Activated CD4-positive, alpha-beta T cell treated with anti-CD3 and anti-CD28 coated beads, Interleukin-2, amount 50 U/mL, for 48 hours (primary cell): Measurements from ENCODE around the gene ICOS.

Experiments
- DNase-seq, 2 experiments: peaks; one replicate each; pipeline ENCODE4 v3.0.0-alpha.2; 2020

The ICOS gene, protein sequence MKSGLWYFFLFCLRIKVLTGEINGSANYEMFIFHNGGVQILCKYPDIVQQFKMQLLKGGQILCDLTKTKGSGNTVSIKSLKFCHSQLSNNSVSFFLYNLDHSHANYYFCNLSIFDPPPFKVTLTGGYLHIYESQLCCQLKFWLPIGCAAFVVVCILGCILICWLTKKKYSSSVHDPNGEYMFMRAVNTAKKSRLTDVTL

DNA sequence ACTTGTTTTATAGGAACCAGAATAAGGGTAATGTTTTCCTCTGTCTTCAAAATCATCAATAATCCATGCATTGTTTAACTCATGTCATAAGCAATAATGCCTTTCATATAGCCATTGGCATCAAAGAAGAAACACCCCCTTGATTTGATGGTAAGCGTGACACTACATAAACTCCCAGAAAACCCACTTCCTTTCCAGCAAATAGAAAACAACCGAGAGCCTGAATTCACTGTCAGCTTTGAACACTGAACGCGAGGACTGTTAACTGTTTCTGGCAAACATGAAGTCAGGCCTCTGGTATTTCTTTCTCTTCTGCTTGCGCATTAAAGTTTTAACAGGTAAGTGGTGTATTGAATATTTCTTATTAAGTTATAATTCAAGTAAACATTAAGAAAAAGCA lies at the start of gene ICOS:
Gene ICOS (plus strand): TSS at position 229 of the 400 bp plus-strand sequence. CDS start 52 bp downstream, at position 281.
- DNase-seq: no peak

DNA sequence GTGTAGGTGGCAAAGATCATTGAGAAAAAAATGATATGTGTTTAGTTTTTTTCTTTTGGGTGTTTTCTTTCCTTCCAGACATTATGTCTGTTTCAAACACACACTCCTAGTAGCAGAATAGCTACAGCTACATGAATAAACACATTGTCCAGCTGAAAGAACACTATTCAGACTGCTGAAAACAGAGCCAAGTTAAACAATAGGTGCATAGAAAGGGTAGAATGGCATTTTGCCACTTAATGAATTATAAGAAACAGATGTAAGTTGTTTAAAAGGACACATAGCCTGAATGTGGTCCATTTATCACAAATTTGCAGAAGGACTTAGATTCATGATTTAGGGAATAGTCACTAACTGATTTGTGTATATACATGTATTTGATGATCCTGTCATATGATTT lies 48.9 kb upstream of the ICOS start:
- no peak for DNase-seq

DNA sequence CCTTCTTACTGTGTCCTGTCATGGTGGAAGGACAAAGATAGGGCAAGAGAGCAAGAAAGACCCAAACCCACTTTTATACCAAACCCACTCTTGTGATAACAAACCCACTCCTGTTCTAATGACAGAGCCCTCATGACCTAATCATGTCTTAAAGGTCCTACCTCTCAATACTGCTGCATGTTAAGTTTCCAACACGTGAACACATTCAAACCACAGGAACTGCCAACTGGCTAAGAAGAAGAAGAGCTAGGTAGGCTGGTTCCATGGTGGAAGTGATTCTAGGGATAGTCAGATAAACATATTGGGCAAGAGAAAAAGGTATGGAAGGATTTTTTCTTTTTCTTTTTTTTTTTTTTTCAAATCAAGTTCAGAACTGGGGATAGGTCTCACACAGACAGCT lies 47.0 kb upstream of the ICOS start:
- DNase-seq: no peak

DNA sequence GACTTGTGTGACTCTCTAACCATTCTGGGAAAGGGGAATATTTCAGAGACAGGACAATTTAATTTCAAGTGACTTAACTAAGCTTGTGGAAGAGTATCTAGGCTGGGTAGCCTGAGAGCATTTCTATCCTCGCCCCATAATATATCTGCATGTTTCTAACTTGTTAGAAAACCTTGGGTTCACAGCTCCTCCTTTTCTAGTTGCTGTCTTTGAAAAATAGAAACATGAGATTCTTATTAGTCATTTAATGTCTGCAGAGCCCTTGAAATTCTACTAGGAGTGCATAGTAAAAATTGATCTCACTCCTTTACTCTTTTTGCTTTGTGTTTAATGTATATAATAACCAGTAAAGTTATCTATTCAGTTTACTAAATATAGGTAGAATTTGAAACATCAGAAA lies 46.6 kb upstream of the ICOS start:
- no peak for DNase-seq

DNA sequence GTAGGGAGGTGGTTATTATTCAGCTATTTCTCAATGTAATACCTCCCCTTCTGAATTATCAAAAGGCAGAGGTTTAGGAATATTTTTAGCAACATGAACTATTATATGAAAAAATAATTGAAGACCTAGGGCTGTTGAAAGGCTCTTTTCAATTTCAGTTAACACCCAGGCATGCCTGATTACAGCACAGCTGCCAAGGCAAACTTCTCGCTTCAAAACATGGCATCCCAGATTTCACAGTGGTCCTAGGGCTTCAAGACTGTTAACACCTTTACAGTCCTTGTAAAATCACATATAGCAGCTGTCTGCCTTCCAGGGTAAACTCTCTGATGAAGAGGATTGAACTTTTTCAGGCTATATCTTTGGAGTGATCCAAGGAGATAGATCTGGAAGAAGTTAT lies 45.8 kb upstream of the ICOS start:
- DNase-seq: no peak

DNA sequence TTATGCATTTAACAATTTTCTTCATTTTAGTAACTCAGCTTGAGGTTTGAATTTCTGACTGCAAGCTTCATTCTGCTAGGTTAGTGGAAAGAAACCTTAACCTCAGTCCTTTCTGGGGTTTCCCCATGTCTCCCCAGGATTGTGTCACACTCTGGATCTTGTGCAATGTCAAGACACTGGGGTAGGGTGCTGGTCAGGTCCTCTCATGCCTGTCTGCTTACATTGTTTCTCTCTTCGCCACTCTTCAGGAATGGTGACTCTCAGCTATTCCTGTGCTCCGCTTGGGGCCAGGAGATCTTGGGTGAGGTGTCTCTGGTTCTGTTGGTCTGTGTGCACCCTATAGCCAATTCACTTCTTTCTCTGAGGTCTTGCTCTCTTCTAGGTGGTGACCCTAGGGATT lies 45.1 kb upstream of the ICOS start:
- peak; percentile 66 to 76 for DNase-seq

DNA sequence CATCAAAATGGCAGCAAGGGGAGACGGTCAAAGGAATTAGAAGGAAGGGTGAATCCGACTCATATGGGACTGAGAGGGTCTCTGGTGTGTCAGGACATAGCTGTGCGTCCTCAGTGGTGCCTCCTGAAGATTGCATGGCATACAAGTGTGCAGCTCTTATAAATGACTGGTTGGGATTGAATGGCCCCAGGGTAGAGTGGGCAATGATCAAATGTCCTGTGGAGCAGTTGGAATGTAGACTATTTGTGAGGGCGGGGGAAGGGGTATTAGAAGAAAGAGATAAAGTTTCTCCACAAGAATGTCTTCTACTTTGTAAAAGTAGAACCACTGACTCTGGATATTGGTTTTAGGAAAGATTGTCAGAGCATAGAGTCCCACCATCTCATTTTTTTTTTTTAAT lies 44.4 kb upstream of the ICOS start:
- no peak for DNase-seq

DNA sequence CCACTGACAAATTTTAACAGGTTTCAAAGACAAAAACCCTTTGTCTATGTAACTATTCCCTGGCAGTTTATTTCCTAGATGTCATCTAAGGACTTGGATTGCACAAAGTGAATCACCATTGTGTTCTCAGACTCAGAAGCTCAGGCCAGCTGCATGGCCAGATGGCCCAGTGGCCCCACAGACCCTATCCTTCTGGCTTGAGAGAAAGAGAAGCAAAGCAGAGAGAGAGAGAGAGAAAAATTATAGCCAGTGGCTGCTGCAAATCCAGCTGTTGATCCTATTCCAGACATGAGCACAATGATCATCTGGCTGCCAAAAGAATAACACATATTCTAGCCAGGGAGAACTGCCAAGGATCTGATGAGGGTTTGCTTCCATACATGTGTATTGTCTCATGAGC lies 43.2 kb upstream of the ICOS start:
- no peak for DNase-seq

DNA sequence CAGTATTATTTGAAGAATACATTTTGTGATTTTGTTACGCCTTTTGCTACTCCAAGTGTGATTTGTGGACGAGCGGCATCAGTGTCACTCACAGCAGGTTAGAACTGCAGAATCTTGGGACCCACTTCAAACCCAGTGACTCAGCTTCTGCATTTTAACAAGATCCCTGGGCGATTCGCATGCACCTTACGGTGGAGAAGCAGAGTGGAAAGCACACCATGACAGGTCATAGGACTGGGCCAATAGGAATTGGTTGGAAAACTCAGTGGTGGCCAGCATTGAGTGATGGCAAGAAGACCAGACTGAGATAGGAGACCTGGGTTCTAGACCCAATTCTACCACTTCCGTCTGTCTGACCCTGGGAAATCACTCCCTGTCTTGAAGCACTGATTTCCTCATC lies 42.7 kb upstream of the ICOS start:
- no peak for DNase-seq

DNA sequence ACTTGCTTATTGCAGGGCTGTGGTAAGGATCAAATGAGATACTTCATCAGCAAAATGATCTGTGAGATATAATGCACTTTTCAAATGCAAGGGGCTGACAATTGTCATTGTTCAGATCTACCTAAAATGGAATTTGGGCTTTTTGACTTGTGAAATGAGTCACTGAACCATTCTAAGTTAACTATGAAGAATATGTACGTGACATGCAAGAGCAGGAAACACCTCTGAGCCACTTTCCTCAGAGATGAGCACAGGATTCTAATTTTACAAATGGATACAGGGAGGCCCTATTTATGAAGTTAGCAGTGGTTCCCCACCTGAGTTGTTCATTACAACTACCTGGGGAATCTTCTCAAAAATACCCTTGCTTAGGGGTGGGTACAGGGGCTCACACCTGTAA lies 42.3 kb upstream of the ICOS start:
- DNase-seq: no peak

DNA sequence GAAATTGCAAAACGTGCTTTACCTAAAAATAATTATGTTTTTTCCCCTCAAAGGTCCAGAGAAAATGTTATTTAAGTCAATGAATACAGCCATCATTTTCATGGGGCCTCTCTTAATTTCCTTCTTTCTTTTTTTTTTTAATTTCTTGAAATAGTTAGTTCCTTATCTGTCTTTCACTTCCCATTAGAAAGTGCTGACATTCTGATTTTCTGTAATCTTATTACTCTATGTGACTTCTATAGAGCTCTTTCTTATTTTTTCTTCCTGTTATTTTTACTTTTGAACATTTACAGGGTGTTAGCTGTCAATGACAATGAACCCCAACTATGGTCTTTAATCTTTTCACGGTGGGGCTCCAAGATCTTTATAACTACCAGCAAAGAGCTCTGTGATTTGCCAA lies 39.0 kb upstream of the ICOS start:
- DNase-seq: no peak

DNA sequence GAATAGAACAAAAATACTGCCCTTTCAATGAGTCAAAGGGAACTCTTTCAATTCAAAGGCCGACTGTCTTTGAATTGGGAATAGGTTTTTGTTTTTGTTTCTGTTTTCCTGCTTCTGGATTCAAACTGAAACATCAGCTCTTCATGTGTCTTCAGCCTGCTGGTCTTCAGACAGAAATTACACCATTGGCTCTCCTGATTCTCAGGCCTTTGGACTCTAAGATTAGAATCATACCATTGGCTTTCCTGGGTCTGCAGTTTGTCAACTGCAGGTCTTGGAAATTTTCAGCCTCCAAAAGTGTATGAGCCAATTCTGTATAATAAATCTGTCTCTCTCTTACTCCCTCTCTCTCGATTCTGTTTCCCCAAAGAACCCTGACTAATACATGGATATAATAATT lies 37.9 kb upstream of the ICOS start:
- DNase-seq: no peak

DNA sequence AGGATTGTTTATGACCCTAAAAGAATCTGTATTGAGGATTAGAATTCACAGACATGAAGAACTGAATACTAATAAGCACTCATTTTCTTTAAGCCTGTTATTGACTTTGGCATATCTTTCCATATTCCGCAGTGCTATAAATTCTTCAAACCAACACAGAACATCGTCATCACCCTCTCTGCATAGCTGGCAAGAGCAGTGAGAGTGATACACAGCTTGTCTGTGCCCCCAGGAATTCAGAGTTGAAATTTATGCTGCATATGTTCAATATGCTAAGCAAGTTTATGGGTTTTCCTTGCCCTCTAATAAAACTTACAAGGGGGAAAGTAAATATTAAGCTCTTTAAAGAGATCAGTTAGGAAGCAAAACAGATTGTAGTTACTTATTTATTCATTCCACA lies 36.3 kb upstream of the ICOS start:
- no peak for DNase-seq

DNA sequence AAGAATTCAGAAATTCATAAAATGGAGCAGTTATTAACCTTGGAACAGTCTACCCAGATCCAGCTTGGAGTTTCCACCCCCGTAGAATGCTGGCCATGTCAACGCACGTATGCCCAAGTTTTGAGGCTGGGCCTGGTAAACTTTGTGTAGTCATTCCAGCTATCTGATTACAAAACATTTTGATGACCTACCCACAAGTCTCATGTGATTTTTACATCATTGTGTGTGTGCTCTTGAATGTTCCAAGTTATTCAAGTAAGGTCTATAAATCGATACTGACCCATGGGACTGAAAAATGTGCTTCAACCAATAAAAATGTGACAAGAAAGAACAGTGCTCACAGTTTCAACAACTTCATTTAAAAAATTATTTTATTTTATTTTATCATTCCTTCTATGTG lies 32.5 kb upstream of the ICOS start:
- no peak for DNase-seq

DNA sequence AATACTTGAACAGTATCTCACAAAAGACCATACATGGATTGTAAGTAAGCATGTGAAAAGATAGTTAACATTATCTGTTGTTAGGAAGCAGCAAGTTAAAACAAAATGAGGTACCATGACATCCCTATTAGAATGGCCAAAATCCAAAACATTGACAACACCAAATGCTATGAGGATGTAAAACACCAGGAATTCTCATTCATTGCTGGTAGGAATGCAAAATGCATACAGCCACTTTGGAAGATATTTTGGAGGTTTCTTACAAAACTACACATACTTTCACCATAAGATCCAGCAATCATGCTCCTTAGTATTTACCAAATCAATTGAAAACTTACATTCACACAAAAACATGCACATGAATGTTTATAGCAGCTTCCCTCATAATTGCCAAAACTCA lies 30.9 kb upstream of the ICOS start:
- no peak for DNase-seq

DNA sequence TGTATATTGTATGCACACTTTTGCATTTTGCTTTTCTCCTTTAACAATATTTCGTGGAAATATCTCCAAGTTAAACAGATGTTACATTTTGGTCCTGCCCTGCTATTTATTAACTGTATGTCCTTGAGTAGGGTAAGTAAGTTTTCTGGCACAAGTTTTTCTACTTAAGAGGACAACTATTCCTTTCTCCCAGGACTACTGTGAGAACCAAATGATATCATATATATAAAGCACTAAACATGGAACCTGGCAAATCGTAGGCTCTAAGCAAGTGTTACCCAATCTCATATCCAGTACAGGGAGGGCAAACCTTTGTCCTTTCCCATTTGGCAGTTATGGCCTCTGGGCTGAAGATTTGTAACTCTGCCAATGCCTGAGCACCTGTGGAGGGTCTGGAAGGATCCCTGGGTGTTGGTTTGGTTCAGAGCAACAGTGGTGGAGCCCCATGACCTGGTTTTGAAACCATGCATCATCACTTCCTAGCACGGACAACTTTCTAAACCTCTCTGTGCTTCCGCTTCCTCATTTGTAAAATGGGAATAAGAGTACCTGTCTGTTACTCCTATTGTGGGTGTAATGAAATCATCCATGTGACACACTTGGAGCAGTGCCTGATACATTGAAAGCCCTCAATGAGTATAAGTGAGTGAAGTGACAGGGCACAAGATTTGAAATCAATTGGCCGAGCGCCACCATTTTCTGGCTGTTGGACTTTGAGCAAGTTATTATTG lies 28.3 kb upstream of the ICOS start:
- DNase-seq: peak in 1 of 2 experiments; percentile 45

DNA sequence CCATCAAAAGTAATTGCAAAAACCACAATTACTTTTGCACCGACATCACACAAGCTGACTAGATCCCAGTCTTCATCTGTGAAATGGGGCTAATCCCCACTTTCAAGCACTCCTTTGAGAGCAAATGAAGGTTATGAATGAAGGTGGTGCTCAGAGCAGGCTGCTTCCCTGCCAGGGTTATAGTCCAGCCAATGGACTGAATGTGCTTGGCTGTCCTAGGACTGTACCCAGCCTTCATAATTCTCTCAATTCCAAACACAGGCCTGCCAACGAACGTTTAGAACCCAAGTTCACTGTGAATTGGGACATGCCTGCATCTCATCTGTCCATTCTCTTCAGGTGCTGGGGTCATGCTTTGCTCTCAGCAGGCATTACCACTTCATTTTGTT lies 27.8 kb upstream of the ICOS start:
- no peak for DNase-seq

DNA sequence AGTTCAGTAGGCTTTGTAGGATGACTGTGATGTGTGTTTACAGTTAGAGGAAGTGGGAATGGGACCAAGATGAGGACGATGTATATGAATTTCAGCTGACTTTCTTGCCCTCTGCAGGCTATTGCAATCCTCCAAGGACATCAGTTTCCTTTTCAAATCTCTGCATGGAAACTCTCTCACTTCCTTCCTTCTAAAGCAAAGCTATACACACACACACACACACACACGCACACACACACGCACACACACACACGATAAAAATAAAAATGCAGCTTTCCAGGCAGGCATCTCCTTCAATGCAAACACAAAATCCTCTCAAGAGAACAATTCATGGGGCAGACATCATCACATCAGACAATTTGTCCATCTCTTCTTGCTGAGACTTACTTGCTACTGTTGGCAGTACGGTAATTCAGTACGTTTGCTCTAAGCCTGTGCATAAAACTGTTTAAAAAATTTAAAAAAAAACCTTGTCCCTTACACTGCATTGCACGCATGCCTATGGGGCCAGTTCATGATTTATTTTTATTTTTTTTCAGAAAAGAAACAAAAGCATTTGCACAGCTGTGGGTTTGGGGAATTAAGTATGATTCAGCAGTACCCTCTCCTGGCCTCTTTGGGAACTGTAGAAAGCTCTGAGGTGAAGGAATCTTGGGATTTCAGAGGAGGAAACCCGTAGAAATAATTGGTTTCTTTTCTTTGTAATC lies 27.1 kb upstream of the ICOS start:
- DNase-seq: no peak

DNA sequence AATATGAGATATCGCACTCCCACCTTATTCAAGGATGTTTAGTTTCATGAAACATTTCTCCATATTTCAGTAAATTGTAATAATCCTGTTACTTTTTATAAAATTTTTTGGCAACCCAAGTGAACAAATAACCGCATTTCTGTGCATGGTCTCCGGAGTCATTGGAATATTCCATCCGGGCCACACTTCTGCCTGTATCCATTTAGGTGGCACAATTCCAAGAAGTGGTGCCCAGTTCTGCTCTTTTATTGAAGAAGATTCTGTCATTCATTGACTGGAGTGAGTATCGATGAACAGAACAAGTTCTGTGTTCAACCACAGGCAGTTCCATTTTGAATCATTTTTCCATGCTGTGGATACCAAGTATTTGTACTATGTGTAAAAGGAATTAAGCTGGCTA lies 26.6 kb upstream of the ICOS start:
- DNase-seq: no peak

DNA sequence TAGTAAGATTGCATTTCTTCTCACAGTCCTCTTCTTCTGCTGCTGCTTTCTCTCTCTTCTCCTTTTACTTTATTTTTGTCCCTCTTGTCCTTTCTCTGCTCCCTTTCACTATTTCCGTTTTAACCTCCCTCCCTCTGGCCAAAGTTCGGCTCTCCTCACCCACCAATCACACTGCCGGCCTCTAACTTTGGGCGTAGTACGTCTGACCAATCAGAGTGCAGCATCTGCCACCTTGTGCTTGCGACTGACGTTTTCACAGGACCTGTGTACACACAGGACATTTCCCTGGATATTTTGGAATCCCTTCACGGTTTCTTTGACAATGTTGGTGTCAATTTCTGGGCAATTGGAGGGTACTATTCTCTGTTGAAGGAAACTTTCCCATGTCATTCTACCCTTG lies 22.6 kb upstream of the ICOS start:
- DNase-seq: no peak

DNA sequence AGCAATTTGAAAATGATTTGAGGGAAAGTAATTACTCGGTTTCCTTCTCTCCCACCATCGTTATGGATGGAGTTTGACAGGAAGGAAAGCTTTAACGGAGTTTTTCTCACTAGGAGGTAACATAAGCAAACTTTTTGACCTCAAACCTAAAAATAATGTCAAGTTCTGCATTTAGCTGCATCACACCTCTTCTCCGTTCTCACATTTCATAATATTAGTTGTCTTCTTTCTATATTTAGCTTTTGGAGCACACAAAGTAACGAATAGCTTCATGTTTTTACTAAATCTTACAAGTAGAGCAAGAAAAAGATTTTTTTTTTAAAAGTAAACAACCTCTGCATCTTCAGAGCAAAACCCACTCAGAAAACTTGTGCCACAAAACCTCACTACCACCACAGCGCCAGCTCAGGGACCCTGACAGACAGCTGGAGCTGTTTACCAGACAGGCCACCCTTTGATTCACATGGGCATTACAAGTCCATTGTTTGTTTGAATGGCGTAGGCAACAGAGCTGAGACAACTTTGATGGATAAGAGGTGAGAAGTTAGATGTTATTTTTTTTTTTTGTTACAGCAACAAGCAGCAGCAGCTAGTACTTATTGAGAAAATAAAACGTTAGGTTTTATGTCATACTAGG lies 21.9 kb upstream of the ICOS start:
- DNase-seq: no peak

DNA sequence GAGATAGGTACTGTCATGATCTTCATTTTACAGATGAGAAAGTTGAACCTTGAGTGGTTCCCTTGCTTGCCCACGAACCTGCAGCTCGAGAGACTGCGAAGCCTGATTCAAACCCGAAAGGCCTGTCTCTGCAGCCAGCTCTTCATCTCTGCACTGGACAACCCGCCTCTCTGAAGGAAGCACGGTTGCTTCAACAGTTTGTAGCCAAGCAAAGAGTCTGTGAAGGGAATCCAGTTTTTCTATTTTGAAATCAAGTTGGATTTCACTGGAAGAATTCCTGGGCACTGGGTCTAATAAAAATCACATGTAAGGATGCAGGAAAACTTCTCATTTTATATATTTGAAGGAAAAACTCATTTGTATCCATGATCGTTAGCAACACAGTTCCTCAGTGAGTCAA lies 21.3 kb upstream of the ICOS start:
- DNase-seq: no peak

DNA sequence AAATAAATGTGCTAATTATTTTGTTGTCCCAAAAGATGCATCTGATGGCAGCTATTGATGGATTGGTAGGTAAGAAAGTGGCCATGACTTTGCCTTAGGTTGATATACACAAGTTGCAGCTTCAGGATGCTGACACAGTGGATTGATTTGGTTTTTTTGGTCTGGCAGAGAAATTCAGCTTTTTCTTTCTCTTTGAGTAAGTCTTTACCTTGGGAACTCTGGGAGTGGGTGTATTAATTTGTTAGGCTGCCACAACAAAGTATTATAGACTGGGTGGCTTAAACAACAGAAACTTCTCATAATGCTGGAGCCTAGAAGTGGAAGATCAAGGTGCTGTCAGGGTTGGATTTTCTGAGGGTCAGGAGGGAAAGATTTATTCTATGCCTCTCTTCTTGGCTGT lies 19.8 kb upstream of the ICOS start:
- DNase-seq: no peak

DNA sequence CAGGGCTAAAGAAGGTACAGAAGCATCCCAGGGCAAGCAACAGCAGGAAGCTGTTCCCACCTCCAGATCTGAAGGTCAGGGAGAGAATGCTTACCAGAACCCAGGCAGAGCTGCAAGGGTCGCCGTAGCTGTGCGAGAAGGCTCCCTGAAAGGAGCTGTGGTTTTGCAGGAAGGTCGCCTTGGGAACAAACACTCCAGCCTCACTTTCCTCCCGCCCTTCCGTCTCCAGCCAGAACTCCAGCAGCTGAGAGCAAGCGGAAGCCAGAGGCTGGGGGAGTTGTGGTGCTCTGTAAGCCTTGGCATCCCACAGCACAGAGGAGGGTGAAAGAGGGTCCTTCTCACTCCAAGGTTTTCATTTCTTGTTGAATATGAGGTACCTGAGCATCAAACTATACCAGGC lies 18.3 kb upstream of the ICOS start:
- DNase-seq: no peak
